GM18526 (cell line): ENCODE results near the gene WDR47.

Experiments used
- POLR2A ChIP-seq: IDR thresholded peaks from 3 replicates; pipeline ENCODE4 v1.6.1; 2011; ENCODE audit not compliant: insufficient read length; ENCODE audit errors: extremely low read depth

Gene WDR47

GRCh38 chr1:109067883-109068282 lies 26.0 kb upstream of the WDR47 start:
- TF ChIP-seq POLR2A: no peak

DNA sequence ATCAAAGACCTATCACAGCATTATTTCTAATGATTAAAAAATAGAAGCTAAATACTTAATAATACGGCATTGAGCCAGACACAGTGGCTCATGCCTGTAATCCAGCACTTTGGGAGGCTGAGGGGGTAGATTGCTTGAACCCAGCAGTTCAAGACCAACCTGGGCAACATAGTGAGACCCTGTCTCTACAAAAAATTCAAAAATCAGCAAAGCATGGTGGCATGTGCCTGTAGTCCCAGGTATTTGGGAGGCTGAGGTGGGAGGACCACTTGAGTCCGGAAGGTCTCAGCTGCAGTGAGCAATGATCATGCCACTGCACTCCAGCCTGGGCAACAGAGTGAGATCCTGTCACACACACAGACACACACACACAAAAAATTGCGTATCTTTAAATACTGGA lies 23.2 kb upstream of the WDR47 start:
- no peak for TF ChIP-seq POLR2A

- TF ChIP-seq POLR2A: no peak
Observed at GRCh38 chr1:109061183-109061582, 19.3 kb upstream of the WDR47 start.

- no peak for TF ChIP-seq POLR2A
Observed at GRCh38 chr1:109060707-109061106, 18.8 kb upstream of the WDR47 start.

DNA sequence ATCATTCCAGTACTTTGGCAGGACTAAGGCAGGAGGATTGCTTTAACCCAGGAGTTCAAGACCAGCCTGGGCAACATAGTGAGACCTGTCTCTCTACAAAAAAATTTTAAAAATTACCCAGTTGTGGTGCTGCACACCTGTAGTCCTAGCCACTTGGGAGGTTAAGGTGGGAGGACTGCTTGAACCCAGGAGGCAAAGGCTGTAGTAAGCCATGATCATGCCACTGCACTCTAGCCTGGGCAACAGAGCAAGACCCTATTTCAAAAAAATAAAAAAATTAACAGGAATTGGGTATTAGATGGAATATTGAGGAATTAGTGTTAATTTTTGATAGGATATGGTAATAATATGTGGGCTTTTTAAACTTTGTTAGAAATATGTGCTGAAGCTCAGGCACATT lies 17.1 kb upstream of the WDR47 start:
- no peak for TF ChIP-seq POLR2A

DNA sequence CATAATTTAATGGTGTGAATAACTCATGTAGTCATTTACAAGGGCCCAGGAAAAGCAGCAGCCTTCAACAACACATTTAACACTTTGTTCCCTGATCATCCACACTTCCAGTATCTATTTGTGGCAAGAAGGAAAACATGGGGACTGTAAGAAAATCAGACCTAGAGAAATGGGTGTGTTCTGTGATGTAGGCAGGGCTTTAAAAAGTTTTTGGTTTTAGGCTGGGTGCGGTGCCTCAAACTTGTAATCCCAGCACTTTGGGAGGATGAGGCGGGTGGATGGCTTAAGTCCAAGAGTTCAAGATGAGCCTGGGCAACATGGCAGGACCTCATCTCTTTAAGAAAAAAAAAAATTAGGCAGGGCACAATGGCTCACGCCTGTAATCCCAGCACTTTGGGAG lies 14.2 kb upstream of the WDR47 start:
- TF ChIP-seq POLR2A: no peak

DNA sequence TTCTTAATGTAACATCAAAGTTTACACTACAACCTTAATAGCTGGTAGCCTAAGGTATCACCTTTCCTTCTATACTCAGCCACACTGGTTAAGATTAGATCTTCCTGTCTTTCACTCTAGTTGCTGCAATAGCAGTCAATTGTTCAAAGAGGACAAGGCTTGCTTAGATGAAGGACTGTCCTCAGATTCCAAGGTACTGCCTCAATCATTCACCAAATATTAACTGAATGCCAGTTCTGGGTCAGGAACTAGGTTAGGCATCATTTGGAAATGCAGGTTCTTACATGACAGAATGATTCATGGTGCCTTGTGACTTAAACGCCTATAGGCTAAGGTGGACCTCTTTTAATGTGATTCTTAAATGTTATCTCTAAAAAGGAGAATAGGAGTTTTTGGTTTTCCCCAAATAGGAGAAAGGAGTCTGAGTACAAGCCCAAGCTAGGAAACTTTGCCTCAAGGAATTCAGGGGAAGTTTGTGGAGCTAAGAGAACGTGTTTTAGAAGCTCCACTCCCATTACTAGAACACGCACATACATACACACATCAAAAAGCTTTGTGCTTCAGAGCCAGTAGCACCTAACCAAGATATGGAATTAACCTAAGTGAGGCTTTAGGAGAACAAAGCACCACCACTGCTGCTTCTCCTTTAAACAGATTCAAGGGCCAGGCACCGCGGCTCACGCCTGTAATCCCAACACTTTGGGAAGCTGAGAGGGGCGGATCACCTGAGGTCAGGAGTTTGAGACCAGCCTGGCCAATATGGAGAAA lies 8.5 kb upstream of the WDR47 start:
- no peak for TF ChIP-seq POLR2A

DNA sequence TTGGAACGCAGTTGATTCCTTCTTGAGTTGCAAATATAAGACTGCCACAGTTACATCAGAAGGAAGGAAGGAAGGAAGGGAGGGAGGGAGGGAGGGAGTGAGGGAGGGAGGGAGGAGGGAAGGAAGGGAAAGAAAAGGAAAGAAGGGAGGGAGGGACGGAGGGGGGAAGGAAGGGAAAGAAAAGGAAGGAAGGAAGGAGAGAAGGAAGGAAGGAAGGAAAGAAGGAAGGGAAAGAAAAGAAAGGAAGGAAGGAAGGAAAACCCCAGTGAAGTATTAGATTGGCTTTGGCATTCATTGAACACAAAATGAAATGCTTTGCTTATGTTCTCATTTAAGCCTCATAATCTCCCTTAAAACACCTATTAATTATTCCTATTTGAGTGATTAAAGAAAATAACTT lies 6.4 kb upstream of the WDR47 start:
- TF ChIP-seq POLR2A: no peak

DNA sequence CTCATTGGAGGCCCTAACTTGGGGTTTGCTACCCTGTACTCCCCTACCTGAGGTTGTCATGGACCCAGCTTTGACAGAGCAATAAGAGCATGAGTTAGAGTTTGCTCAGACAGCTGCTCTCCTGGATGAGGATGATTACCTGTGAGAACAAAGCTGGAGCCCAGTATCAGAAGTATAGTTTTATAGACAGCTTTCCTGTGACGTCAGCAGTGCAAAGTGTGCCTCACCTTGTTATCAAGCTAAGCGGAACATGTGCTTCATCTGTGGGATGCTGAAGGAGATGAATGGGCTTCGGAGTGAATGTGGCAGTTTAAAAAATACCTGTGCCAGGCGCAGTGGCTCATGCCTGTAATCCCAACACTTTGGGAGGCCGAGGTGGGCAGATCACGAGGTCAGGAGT lies 5.4 kb upstream of the WDR47 start:
- no peak for TF ChIP-seq POLR2A

DNA sequence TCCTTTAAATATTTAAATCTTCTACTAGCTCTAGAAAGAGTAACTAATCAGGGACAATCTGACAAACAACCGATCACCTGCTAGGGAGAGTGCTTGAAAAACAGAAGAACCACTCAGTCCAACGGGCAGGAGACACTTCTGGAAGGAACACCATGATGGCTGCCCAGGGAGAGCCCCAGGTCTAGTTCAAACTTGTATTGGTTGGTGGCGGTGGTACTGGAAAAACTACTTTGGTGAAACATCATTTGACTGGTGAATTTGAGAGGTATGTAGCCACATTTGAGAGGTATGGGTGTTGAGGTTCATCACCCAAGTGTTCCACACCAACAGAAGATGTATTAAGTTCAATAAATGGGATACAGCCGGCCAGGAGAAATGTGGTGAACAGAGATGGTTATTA lies 4.8 kb upstream of the WDR47 start:
- no peak for TF ChIP-seq POLR2A

DNA sequence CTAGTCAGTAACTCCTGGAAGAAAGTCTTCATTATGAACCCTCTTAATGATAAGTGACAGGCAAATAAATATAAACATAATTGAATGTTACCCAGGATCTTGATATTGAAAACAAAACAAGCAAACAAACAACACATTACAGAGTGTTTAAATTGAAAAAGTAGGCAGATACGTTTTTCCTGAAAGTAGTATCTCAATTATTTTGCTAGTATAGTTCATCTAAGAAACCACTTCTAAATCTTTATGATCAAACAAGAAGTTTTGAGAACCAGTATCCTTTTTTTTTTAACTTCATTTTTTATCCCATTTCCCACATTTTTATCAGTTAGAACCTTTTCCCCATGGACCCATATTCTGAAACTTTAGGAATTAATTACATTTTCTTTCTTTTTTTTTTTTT lies 3.7 kb upstream of the WDR47 start:
- no peak for TF ChIP-seq POLR2A

GRCh38 chr1:109040989-109041620 lies 797 bp downstream of the WDR47 start:
- no peak for TF ChIP-seq POLR2A

DNA sequence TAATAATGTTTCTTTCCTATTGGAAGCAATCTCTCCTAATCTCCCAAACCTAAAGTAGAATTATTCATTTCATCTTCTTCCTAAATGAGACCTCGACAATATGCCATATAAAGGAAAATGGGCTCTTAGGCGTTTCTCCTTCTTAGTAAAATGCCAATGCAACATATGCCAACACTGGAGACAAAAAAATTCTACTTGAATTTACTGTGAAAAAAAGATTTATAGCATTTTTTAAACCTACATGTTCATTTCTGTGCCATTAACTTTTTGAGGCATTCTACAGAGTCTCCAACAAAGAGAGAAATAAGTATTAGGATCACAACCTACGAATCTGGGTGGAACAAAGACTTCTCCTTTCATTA lies 1.3 kb downstream of the WDR47 start:
- TF ChIP-seq POLR2A: no peak

- TF ChIP-seq POLR2A: no peak
Observed at GRCh38 chr1:109034382-109034781, 7.5 kb downstream of the WDR47 start.

GRCh38 chr1:109027841-109028240 lies 14.1 kb downstream of the WDR47 start:
- no peak for TF ChIP-seq POLR2A

- TF ChIP-seq POLR2A: no peak
Observed at GRCh38 chr1:109025694-109026093, 16.2 kb downstream of the WDR47 start.

- no peak for TF ChIP-seq POLR2A
Observed at GRCh38 chr1:109024646-109025045, 17.3 kb downstream of the WDR47 start.
